GM21515 (cell line): ENCODE data around the gene SMYD4.

Experiments used
- ATAC-seq: cut with Tn5 transposase; IDR thresholded peaks from one replicate; pipeline ENCODE4 v1.9.1; 2021; ENCODE audit not compliant: unreplicated experiment

The SMYD4 gene

DNA sequence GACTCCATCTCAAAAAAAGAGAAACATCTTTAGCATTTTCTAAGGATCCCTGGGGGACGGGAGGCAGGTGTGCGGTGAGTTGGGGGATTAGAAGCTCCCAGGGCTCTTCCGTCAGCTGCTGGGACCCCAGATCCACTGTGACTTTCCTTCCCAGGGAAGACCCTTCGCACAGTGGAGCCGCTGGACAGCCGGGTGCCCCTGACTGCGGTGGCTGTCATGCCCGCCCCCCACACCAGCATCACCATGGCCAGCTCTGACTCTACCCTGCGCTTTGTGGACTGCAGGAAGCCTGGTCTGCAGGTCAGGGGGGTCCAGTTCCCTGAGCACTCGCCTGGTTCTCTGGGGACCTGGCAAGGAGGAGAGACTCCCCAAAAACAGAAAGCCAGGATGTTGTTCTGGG is 94.3 kb downstream of the SMYD4 start:
- no peak for ATAC-seq

- ATAC-seq: no peak
These were observed 95.9 kb downstream of the SMYD4 start for GRCh38 chr17:1733759-1734158.

GRCh38 chr17:1732833-1733321 is 96.8 kb downstream of the SMYD4 start:
- no peak for ATAC-seq

DNA sequence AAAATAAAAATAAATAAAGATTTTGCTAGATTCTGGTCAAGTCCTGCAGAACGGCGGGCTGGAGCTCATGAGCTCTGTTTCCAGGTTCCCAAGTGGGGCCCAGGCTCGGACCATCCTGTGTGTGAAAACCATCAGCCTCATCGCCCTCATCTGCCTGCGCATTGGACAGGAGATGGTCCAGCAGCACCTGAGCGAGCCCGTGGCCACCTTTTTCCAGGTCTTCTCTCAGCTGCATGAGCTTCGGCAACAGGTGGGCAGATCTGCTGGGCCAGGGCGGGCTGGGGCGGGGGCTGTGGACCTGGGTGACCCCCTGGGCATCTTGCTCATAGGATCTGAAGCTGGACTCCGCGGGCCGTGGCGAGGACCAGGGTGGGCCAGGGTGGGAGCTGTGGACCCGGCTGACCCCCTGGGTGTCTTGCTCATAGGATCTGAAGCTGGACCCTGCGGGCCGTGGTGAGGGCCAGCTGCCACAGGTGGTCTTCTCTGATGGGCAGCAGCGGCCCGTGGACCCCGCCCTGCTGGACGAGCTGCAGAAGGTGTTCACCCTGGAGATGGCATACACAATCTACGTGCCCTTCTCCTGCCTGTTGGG is 97.4 kb downstream of the SMYD4 start:
- no peak for ATAC-seq

DNA sequence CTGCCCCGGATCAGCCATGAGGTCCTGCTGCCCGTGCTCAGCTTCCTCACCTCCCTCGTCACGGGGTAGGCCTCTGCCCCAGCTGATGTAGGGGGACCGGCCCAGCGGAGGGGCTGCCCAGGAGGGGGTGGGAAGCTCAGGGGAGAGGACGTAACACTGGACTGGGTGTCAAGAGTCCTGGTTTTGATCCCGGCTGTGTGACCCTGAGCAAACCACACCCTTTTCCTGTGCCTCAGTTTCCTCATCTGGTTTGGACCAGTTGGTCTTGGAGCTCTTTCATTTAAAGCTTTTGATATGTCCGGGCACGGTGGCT is 98.6 kb downstream of the SMYD4 start:
- no peak for ATAC-seq

GRCh38 chr17:1730326-1731193 is 99.1 kb downstream of the SMYD4 start:
- ATAC-seq: no peak

GRCh38 chr17:1729966-1730325 is 99.8 kb downstream of the SMYD4 start:
- ATAC-seq: no peak
